ENCODE results near the gene CLEC9A.

The CLEC9A gene

GRCh38 chr12:10067942-10068341 lies 37.5 kb downstream of the CLEC9A start:
- no peak for DNase-seq

- DNase-seq: no peak
Observed at GRCh38 chr12:10068644-10069043, 38.2 kb downstream of the CLEC9A start.

- DNase-seq: no peak
Observed at GRCh38 chr12:10069099-10069498, 38.6 kb downstream of the CLEC9A start.

GRCh38 chr12:10069976-10070375 lies 39.5 kb downstream of the CLEC9A start:
- DNase-seq: no peak

GRCh38 chr12:10070380-10070779 lies 39.9 kb downstream of the CLEC9A start:
- no peak for DNase-seq

GRCh38 chr12:10072131-10072530 lies 41.6 kb downstream of the CLEC9A start:
- no peak for DNase-seq

- no peak for DNase-seq
Observed at GRCh38 chr12:10073261-10073660, 42.8 kb downstream of the CLEC9A start.

GRCh38 chr12:10075451-10075850 lies 45.0 kb downstream of the CLEC9A start:
- no peak for DNase-seq

GRCh38 chr12:10082117-10082874 lies 51.8 kb downstream of the CLEC9A start:
- no peak for DNase-seq

GRCh38 chr12:10084733-10085132 lies 54.3 kb downstream of the CLEC9A start:
- DNase-seq: no peak

GRCh38 chr12:10086387-10086786 lies 55.9 kb downstream of the CLEC9A start:
- no peak for DNase-seq

GRCh38 chr12:10088031-10088430 lies 57.5 kb downstream of the CLEC9A start:
- DNase-seq: no peak

GRCh38 chr12:10088955-10089900 lies 58.7 kb downstream of the CLEC9A start:
- no peak for DNase-seq

- no peak for DNase-seq
Observed at GRCh38 chr12:10094646-10095395, 64.3 kb downstream of the CLEC9A start.

GRCh38 chr12:10095971-10096370 lies 65.5 kb downstream of the CLEC9A start:
- no peak for DNase-seq

GRCh38 chr12:10097521-10097920 lies 67.0 kb downstream of the CLEC9A start:
- no peak for DNase-seq

- no peak for DNase-seq
Observed at GRCh38 chr12:10098791-10099190, 68.3 kb downstream of the CLEC9A start, which contains the start of gene CLEC1A. Gene CLEC1A, minus strand, starts transcription at chr12:10098985. Its CDS starts 63 bp downstream, at chr12:10098922.

- no peak for DNase-seq
Observed at GRCh38 chr12:10101042-10101579, 70.6 kb downstream of the CLEC9A start.

GRCh38 chr12:10101648-10102220 lies 71.3 kb downstream of the CLEC9A start:
- no peak for DNase-seq

GRCh38 chr12:10102322-10102721 lies 71.8 kb downstream of the CLEC9A start:
- no peak for DNase-seq

- DNase-seq: no peak
Observed at GRCh38 chr12:10110256-10110844, 79.9 kb downstream of the CLEC9A start.

- DNase-seq: no peak
Observed at GRCh38 chr12:10111451-10111850, 81.0 kb downstream of the CLEC9A start.

Data from activated effector memory CD4-positive, alpha-beta T cell treated with anti-CD3 and anti-CD28 coated beads, Interleukin-2, amount 50 U/mL, for 16 hours (primary cell).